Cardiac fibroblast (primary cell): Measurements from ENCODE around the gene STARD13.

Experiments
- DNase-seq, 2 donors: peaks; one replicate each; pipeline versions ENCODE4 v3.0.0 to v3.0.0-alpha.2; 2010; ENCODE audit warnings: low read depth in 2 of 2
- H3K4me3 ChIP-seq, 2 donors: replicated peaks in 1 of 2; 1 replicate in 1 of 2; 2 replicates in 1 of 2; pipeline ENCODE4 v1.5.1; 2011; ENCODE audit warnings: low read depth in 2 of 2, low read length in 2 of 2, mild to moderate bottlenecking in 2 of 2, moderate library complexity in 1 of 2
- TF ChIP-seq, protein P1 (sequence below): IDR thresholded peaks from one replicate; pipeline ENCODE4 v1.5.1; 2011; ENCODE audit warnings: low read depth, mild to moderate bottlenecking, low read length, inconsistent platforms

The STARD13 gene

DNA sequence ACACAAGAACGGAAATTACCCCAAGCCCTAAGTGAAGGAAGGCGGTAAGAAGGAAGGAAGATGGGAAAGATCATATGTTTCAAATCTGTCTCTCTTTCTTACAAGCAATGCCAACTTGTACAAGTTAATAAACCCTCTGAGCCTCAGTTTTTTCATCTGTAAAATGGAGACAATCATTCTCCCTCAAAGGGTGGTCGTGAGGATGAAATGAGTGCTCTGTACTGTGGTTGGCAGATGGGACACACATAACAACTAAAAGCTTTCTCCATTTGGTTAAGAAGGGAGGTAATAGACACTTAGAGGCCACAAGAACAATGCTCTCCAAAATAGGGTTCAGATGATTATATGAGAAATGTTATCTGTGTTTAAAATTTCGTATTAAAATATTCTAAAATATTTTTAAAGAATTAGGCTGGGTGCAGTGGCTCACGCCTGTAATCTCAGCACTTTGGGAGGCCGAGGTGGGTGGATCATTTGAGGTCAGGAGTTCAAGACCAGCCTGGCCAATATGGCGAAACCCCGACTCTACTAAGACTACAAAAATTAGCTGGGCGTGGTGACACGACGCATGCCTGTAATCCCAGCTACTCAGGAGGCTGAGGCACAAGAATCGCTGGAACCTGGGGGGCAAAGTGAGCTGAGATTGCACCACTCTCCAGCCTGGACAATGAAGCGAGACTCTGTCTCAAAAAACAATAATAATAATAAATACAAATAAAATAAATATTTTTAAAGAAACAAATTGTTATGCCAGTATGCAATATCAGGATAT is 89.7 kb downstream of the STARD13 start:
- TF ChIP-seq, protein P1, sequence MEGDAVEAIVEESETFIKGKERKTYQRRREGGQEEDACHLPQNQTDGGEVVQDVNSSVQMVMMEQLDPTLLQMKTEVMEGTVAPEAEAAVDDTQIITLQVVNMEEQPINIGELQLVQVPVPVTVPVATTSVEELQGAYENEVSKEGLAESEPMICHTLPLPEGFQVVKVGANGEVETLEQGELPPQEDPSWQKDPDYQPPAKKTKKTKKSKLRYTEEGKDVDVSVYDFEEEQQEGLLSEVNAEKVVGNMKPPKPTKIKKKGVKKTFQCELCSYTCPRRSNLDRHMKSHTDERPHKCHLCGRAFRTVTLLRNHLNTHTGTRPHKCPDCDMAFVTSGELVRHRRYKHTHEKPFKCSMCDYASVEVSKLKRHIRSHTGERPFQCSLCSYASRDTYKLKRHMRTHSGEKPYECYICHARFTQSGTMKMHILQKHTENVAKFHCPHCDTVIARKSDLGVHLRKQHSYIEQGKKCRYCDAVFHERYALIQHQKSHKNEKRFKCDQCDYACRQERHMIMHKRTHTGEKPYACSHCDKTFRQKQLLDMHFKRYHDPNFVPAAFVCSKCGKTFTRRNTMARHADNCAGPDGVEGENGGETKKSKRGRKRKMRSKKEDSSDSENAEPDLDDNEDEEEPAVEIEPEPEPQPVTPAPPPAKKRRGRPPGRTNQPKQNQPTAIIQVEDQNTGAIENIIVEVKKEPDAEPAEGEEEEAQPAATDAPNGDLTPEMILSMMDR, result no peak
- DNase-seq, result peak in 1 of 2 donors; percentile 60
- peak overlapping the region in 1 of 2 donors; percentile 12 for H3K4me3 ChIP-seq

DNA sequence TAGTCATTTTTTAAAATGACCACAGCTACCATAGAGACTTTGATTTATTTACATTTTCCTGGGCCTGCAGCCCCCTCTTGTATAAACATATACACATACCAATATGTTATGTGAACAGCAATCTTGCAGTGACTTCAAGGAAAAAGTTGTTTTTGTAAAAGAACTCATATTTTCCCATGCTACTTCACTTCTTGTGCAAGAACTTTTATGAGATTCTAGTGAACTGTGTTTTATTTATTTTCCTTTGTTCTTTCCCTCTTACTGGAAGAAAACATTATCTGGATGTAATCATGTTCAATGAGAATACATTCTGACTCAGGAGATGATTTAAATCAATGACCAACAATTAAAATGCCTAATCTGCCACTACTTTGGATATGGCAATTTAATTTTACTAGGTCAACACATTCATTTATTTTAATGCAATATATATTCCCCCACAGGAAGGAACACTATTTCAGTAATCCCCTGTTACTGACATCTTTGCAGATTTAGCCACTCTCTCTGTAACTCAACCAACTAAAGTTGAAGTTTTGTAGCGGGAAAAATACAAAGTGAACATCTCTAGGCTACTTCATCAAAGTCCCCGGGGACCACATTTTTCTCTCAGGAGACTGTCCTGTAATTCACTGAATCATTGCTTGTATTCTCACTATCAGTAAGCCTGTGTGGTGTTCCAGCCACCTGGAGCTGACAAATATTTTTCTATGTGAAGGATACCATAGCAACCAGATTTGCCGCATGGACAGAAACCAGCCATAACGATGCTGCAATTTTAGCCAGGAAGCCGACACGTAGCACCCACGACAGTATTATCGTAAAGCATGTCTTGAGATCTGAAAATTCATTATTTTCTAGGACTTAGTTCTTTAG is 90.5 kb downstream of the STARD13 start:
- peak; percentile 95 to 99 for DNase-seq
- TF ChIP-seq, protein P1, result no peak
- peak overlapping the region in 1 of 2 donors; percentile 12 for H3K4me3 ChIP-seq

DNA sequence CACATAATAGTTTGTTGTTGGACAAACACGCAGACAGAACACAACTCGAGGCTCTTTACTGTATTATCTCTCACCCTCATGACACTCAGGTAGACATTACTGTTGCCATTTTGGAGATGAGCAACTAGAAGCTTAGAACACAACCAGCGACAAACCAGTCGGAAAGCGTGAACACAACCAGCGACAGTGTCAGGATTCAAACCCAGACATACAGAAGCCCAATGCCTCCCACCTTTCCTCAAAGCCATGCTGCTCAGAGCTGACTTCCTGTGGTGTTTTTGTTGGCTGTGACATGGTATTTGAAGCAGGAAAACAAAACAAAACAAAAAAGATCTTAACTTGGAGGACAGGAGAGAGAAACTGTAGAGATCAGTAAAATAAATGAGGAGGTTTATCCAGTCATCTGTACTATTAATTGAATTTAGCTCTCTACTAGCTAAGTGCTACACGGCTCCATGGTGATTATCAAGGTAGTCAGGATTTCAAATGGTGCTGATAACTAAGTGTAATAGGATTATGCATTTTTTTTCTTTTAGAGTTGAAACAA is 92.1 kb downstream of the STARD13 start:
- H3K4me3 ChIP-seq, result no peak overlapping the region
- TF ChIP-seq, protein P1, result no peak
- DNase-seq, result peak in 1 of 2 donors; percentile 78

DNA sequence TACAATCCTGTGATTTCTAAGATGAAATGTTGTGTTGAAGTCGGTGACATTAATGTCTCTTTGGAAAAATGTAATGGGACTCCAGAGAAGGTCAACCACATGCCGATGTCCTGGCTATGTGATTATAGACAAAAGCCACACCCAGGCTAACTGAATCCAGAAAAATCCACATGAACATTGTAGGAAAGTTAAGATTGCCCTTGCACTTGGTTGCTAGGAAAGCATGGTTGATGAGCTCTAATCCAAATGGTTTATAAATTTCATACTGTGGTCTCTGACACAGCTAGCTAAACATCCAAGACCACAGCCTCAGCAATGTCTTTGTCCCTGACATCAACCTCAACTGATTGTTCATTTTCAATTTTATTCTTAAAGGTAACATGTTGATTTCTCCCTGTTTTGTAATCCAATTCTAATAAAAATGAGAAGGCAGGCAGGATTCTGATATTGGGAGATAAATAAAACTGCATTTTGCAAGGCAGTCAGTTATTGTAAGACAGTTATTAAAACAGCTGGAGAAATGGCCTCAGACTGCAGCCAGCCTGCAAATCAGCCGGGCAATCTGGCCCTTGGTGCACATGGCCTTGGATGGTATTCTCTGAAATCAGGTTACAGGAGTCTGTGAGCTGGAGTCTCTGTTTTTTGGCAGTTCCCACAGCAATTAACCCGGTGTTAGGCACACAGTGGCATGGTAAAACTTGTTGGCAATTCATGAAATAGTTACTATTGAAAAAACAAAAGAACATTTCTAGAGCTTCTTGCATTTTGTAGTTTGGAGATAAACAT is 93.9 kb downstream of the STARD13 start:
- H3K4me3 ChIP-seq, result no peak overlapping the region
- TF ChIP-seq, protein P1, result no peak
- no peak for DNase-seq

DNA sequence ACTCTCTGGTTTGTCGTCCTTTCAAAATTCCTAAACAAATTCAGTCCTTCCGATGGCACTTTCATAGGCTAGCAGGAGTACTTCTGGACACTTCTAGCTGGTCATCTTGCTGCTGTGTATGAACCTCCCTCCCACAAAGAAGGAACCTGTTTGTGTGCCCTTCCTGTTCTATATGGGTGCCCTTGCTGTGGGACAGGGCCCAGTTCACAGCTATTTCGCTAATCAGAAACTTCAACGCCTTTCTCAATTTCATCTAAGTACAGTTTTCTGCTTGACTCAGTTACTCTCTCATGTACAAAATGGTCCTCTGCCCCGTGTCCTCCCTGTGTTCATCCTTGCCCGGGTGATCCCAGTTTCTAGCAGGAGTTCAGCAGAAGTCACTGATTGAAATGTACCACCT is 96.1 kb downstream of the STARD13 start:
- no peak for DNase-seq
- H3K4me3 ChIP-seq, result no peak overlapping the region
- TF ChIP-seq, protein P1, result no peak
